ENCODE results near the gene C1QC.

DNA sequence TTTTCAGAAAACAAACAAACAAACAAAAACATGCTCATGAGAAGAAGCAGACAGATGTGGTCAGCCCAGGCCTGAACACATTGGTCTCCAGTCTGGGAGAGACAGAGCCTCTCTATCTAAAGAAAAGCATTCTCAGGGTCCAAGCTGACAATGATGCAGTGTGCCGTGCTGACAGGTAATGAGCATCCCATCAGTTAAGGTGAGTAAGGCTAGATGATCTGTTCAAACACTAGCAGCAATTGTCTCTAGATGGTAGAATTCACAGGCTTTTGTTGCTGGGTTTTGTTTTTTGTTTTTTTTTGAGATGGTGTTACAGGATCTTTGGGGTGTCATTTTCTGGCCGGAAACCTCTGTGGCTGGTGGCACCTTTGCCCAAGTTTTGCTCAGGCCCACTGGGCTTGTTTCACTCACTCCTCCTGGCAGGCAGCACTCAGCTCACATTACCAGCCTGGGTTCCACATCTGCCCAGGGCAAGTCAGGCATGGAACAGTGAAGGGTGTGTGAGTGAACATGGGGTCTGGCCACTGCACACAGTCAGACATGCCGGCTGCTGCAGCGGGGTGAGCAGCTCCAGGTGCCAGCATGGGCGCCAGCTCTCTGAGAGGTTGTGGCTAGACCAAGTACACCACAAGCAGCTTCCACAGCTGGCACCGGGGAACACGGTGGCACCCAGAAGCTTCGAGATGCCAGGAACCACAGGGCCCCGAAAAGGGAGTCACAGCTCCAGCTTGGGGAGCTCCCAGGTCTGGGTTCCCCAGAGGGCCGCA, 9.6 kb upstream of the C1QC start:
- TF ChIP-seq, protein P1, sequence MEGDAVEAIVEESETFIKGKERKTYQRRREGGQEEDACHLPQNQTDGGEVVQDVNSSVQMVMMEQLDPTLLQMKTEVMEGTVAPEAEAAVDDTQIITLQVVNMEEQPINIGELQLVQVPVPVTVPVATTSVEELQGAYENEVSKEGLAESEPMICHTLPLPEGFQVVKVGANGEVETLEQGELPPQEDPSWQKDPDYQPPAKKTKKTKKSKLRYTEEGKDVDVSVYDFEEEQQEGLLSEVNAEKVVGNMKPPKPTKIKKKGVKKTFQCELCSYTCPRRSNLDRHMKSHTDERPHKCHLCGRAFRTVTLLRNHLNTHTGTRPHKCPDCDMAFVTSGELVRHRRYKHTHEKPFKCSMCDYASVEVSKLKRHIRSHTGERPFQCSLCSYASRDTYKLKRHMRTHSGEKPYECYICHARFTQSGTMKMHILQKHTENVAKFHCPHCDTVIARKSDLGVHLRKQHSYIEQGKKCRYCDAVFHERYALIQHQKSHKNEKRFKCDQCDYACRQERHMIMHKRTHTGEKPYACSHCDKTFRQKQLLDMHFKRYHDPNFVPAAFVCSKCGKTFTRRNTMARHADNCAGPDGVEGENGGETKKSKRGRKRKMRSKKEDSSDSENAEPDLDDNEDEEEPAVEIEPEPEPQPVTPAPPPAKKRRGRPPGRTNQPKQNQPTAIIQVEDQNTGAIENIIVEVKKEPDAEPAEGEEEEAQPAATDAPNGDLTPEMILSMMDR (conservative IDR thresholded peaks at IDR 0.05; ENCODE audit: low read depth, low read length) = no peak
- TF ChIP-seq EZH2 (IDR thresholded peaks at IDR 0.05; ENCODE audit: borderline replicate concordance, low read depth, low read length, poor library complexity, severe bottlenecking) = no peak

Data from A673 (cell line).